ENCODE data around the gene MLX.
"Not testable (repeated sequence)": the region's sequence is repeated elsewhere in the genome, so short reads cannot be mapped to it uniquely, and the experiment has no call there.

MLX gene

GRCh38 chr17:42555122-42555622 is 11.7 kb upstream of the MLX start:
- DNase-seq (ENCODE audit: low spot score), result no peak

- DNase-seq (ENCODE audit: low spot score), result not testable (repeated sequence)
Observed at GRCh38 chr17:42555961-42556617, 10.8 kb upstream of the MLX start.

GRCh38 chr17:42559075-42559474 is 7.8 kb upstream of the MLX start:
- no peak for DNase-seq (ENCODE audit: low spot score)

GRCh38 chr17:42560246-42560645 is 6.7 kb upstream of the MLX start:
- DNase-seq (ENCODE audit: low spot score), result peak; percentile 53

GRCh38 chr17:42561897-42562387 is 5.0 kb upstream of the MLX start, which contains the start of gene COASY:
COASY (plus strand) TSS chr17:42562148; CDS start chr17:42562623, 475 bp downstream.
- peak; percentile 99 for DNase-seq (ENCODE audit: low spot score)

GRCh38 chr17:42562388-42563142 is 4.3 kb upstream of the MLX start:
- no peak for DNase-seq (ENCODE audit: low spot score)

GRCh38 chr17:42563143-42563509 is 3.8 kb upstream of the MLX start:
- no peak for DNase-seq (ENCODE audit: low spot score)

GRCh38 chr17:42563543-42563942 is 3.4 kb upstream of the MLX start:
- no peak for DNase-seq (ENCODE audit: low spot score)

- DNase-seq (ENCODE audit: low spot score), result no peak
Observed at GRCh38 chr17:42563950-42564349, 3.0 kb upstream of the MLX start.

GRCh38 chr17:42564815-42565522 is 1.9 kb upstream of the MLX start:
- no peak for DNase-seq (ENCODE audit: low spot score)

GRCh38 chr17:42565523-42566214 is 1.2 kb upstream of the MLX start:
- no peak for DNase-seq (ENCODE audit: low spot score)

- DNase-seq (ENCODE audit: low spot score), result no peak
Observed at GRCh38 chr17:42566215-42566882, 551 bp upstream of the MLX start.

GRCh38 chr17:42568341-42569111 is 1.6 kb downstream of the MLX start:
- DNase-seq (ENCODE audit: low spot score), result no peak

- DNase-seq (ENCODE audit: low spot score), result no peak
Observed at GRCh38 chr17:42571435-42572225, 4.7 kb downstream of the MLX start.

GRCh38 chr17:42573095-42573494 is 6.2 kb downstream of the MLX start:
- no peak for DNase-seq (ENCODE audit: low spot score)

GRCh38 chr17:42574463-42574862 is 7.6 kb downstream of the MLX start:
- DNase-seq (ENCODE audit: low spot score), result no peak

GRCh38 chr17:42577140-42577531 is 10.2 kb downstream of the MLX start:
- DNase-seq (ENCODE audit: low spot score), result no peak

GRCh38 chr17:42577532-42578281 is 10.8 kb downstream of the MLX start, which contains the start of gene PSMC3IP:
PSMC3IP (minus strand) TSS chr17:42577729; CDS start chr17:42577686, 43 bp downstream.
- DNase-seq (ENCODE audit: low spot score), result peak; percentile 95

Data from SK-N-DZ (cell line).